Astrocyte of the spinal cord (primary cell): ENCODE results near the gene SYNPO2.
"Not testable (repeated sequence)": the region's sequence is repeated elsewhere in the genome, so short reads cannot be mapped to it uniquely, and the experiment has no call there.

Experiments used
- DNase-seq: peaks from one replicate; pipeline ENCODE4 v3.0.0; 2011; ENCODE audit warnings: low read depth, low spot score
- H3K4me3 ChIP-seq: 2 replicates; pipeline ENCODE4 v1.5.1; 2011; ENCODE audit warnings: low read depth, mild to moderate bottlenecking, low read length, moderate library complexity
- CTCF ChIP-seq: IDR thresholded peaks from 2 replicates; pipeline ENCODE4 v1.5.1; 2012; ENCODE audit warnings: low read depth, mild to moderate bottlenecking, low read length, inconsistent platforms
- in situ Hi-C: cut with HindIII; loops from 2 replicates; pipeline ENCODE4 v1.10.0; 2017; ENCODE audit warnings: low sequenced_read_pairs

The SYNPO2 gene

GRCh38 chr4:119050527-119051090 lies 162.0 kb downstream of the SYNPO2 start:
- no peak overlapping the region for H3K4me3 ChIP-seq
- DNase-seq: no peak
- TF ChIP-seq CTCF: no peak
- in situ Hi-C loops: no loop called here

GRCh38 chr4:119053245-119053644 lies 164.6 kb downstream of the SYNPO2 start:
- no peak for DNase-seq
- TF ChIP-seq CTCF: no peak
- in situ Hi-C loops: no loop called here
- H3K4me3 ChIP-seq: no peak overlapping the region

- in situ Hi-C loops: no loop called here
- H3K4me3 ChIP-seq: no peak overlapping the region
- no peak for TF ChIP-seq CTCF
- no peak for DNase-seq
These were observed 165.3 kb downstream of the SYNPO2 start for GRCh38 chr4:119053997-119054396.

GRCh38 chr4:119057417-119057816 lies 168.8 kb downstream of the SYNPO2 start:
- in situ Hi-C loops: no loop called here
- no peak overlapping the region for H3K4me3 ChIP-seq
- no peak for DNase-seq
- no peak for TF ChIP-seq CTCF

- TF ChIP-seq CTCF: no peak
- in situ Hi-C loops: no loop called here
- H3K4me3 ChIP-seq: no peak overlapping the region
- no peak for DNase-seq
These were observed 170.6 kb downstream of the SYNPO2 start for GRCh38 chr4:119059221-119059620.

- DNase-seq, in situ Hi-C loops: not testable (repeated sequence)
These were observed 178.5 kb downstream of the SYNPO2 start for GRCh38 chr4:119067125-119067524.

GRCh38 chr4:119067670-119068360 lies 179.2 kb downstream of the SYNPO2 start:
- in situ Hi-C loops: not testable (repeated sequence)

More at GRCh38 chr4:119067125-119067524, 178.5 kb downstream of the SYNPO2 start:
- H3K4me3 ChIP-seq: not testable (repeated sequence)

More at GRCh38 chr4:119067670-119068360, 179.2 kb downstream of the SYNPO2 start:
- not testable (repeated sequence) for H3K4me3 ChIP-seq, DNase-seq
